Keratinocyte (primary cell): ENCODE data around the gene MICAL3. TPM values are rescaled to one million over a fixed set of nuclear protein-coding genes. Genes with fewer than 3 reads are reported as not detected.

ENCODE experiments used
- DNase-seq: peaks from one replicate; pipeline ENCODE4 v3.0.0-alpha.2; 2011; ENCODE audit warnings: low read depth, missing footprints, low spot score
- FAIRE-seq: peaks from 2 replicates; lab custom pipeline; 2011; peaks lifted over from hg19 to GRCh38; lab: Jason Lieb, UNC
- H2AFZ ChIP-seq: 2 replicates; pipeline ENCODE4 v1.6.0; 2012; ENCODE audit warnings: low read length, control low read depth, inconsistent platforms; ENCODE audit not compliant: control insufficient read depth
- H3K27ac ChIP-seq: 2 replicates; pipeline ENCODE4 v1.5.1; 2011; ENCODE audit warnings: low read length; ENCODE audit not compliant: control insufficient read depth, insufficient read depth
- H3K27me3 ChIP-seq: 3 replicates; pipeline ENCODE4 v1.6.0; 2011; ENCODE audit warnings: low read length; ENCODE audit not compliant: control insufficient read depth, insufficient read depth; ENCODE audit errors: extremely low read depth
- H3K36me3 ChIP-seq, 2 experiments: 2 replicates in 1 of 2; 3 replicates in 1 of 2; pipeline ENCODE4 v1.5.1; 2011; ENCODE audit warnings: low read length in 2 of 2, mild to moderate bottlenecking in 1 of 2; ENCODE audit not compliant: control insufficient read depth in 2 of 2, insufficient read depth in 2 of 2; ENCODE audit errors: extremely low read depth in 1 of 2
- H3K4me1 ChIP-seq: 3 replicates; pipeline ENCODE4 v1.5.1; 2011; ENCODE audit warnings: low read length; ENCODE audit not compliant: control insufficient read depth, insufficient read depth; ENCODE audit errors: extremely low read depth
- H3K4me2 ChIP-seq: 3 replicates; pipeline ENCODE4 v1.6.0; 2011; ENCODE audit warnings: low read depth, low read length; ENCODE audit not compliant: control insufficient read depth, insufficient read depth; ENCODE audit errors: extremely low read depth
- H3K4me3 ChIP-seq, 3 experiments: fragments of 200-600 bp in 1 of 3; sonication (generic) in 1 of 3; 2 replicates in 2 of 3; 3 replicates in 1 of 3; pipeline ENCODE4 v1.5.1; 2011 to 2016; ENCODE audit warnings: low read length in 3 of 3, mild to moderate bottlenecking in 3 of 3, control low read depth in 2 of 3, inconsistent platforms in 1 of 3, low read depth in 1 of 3, mixed read lengths in 1 of 3, mixed run types in 1 of 3, moderate library complexity in 1 of 3; ENCODE audit not compliant: control insufficient read depth in 2 of 3, insufficient read depth in 2 of 3; ENCODE audit errors: extremely low read depth in 1 of 3
- H3K79me2 ChIP-seq: 2 replicates; pipeline ENCODE4 v1.6.0; 2012; ENCODE audit warnings: low read length; ENCODE audit not compliant: control insufficient read depth, insufficient read depth
- H3K9ac ChIP-seq: 3 replicates; pipeline ENCODE4 v1.6.0; 2011; ENCODE audit warnings: low read length; ENCODE audit not compliant: control insufficient read depth, insufficient read depth; ENCODE audit errors: extremely low read depth
- H3K9me1 ChIP-seq: 3 replicates; pipeline ENCODE4 v1.6.0; 2011; ENCODE audit warnings: low read length; ENCODE audit not compliant: control insufficient read depth, insufficient read depth; ENCODE audit errors: extremely low read depth
- H3K9me3 ChIP-seq: 2 replicates; pipeline ENCODE4 v1.5.1; 2012; ENCODE audit warnings: low read depth, low read length; ENCODE audit not compliant: control insufficient read depth
- H4K20me1 ChIP-seq: 3 replicates; pipeline ENCODE4 v1.6.0; 2011; ENCODE audit warnings: low read length; ENCODE audit not compliant: control insufficient read depth, insufficient read depth; ENCODE audit errors: extremely low read depth
- EZH2 ChIP-seq: IDR thresholded peaks from one replicate; pipeline ENCODE4 v1.6.1; 2012; ENCODE audit warnings: inconsistent platforms, mild to moderate bottlenecking, low read length, moderate library complexity
- dilution Hi-C: fragments of 300-500 bp; cut with MboI; formaldehyde crosslinking; loops from one replicate; pipeline ENCODE4 v1.7.0; 2020; ENCODE audit warnings: low sequenced_read_pairs; ENCODE audit not compliant: extremely low pct_ligation_motif_present
- polyA plus RNA-seq, 5 experiments: library from polyadenylated mRNA; depleted of rRNA in 3 of 5; stranded (reverse) in 3 of 5; stranded (forward) in 1 of 5; unstranded in 1 of 5; fragments of >200 nt; gene quantifications; 1 replicate in 1 of 5; 2 replicates in 3 of 5; 3 replicates in 1 of 5; pipeline versions ENCODE4 v1.2.1 to v1.2.3, GENCODE V29; 2011 to 2012; ENCODE audit warnings: missing spikeins in 2 of 5, low read depth in 1 of 5, low replicate concordance in 1 of 5
- TF ChIP-seq, protein P1 (sequence below), 3 experiments: IDR thresholded peaks in 1 of 3; conservative IDR thresholded peaks in 1 of 3; optimal IDR thresholded peaks in 1 of 3; 2 replicates in 2 of 3; 3 replicates in 1 of 3; pipeline versions ENCODE3 to v1.5.1; 2011; ENCODE audit warnings: low read length in 3 of 3, mild to moderate bottlenecking in 3 of 3, moderate library complexity in 2 of 3, control low read depth in 1 of 3, inconsistent platforms in 1 of 3; ENCODE audit not compliant: insufficient read depth in 2 of 3; ENCODE audit errors: extremely low read depth in 1 of 3

MICAL3 gene
- polyA plus RNA-seq, 1 donor (not counting 4 experiments of a cell fraction or from before 2014, with no cell fraction given) = 27.9 TPM

GRCh38 chr22:18069041-18069440 is 44.7 kb upstream of the MICAL3 start:
- no peak overlapping the region for H3K4me2 ChIP-seq
- no peak overlapping the region for H3K9ac ChIP-seq
- no peaks in the 10 kb centered on the region for H3K27me3 ChIP-seq
- no peak for DNase-seq
- H3K4me1 ChIP-seq = peaks cover 24% of the 10 kb centered on the region
- no peaks in the 10 kb centered on the region for H4K20me1 ChIP-seq
- no peaks in the 10 kb centered on the region for H3K36me3 ChIP-seq
- H3K79me2 ChIP-seq = no peaks in the 10 kb centered on the region
- H3K9me1 ChIP-seq = no peaks in the 10 kb centered on the region
- dilution Hi-C loops = no loop called here
- FAIRE-seq = no peak
- no peaks in the 10 kb centered on the region for H3K9me3 ChIP-seq
- TF ChIP-seq, protein P1, sequence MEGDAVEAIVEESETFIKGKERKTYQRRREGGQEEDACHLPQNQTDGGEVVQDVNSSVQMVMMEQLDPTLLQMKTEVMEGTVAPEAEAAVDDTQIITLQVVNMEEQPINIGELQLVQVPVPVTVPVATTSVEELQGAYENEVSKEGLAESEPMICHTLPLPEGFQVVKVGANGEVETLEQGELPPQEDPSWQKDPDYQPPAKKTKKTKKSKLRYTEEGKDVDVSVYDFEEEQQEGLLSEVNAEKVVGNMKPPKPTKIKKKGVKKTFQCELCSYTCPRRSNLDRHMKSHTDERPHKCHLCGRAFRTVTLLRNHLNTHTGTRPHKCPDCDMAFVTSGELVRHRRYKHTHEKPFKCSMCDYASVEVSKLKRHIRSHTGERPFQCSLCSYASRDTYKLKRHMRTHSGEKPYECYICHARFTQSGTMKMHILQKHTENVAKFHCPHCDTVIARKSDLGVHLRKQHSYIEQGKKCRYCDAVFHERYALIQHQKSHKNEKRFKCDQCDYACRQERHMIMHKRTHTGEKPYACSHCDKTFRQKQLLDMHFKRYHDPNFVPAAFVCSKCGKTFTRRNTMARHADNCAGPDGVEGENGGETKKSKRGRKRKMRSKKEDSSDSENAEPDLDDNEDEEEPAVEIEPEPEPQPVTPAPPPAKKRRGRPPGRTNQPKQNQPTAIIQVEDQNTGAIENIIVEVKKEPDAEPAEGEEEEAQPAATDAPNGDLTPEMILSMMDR (optimal IDR thresholded peaks at IDR 0.05 in 1 of 3, IDR thresholded peaks at IDR 0.05 in 1 of 3, conservative IDR thresholded peaks at IDR 0.05 in 1 of 3; ENCODE audit: extremely low read depth in 1 of 3, insufficient read depth in 2 of 3, low read length in 3 of 3) = no peak
- no peak for TF ChIP-seq EZH2
- H3K4me3 ChIP-seq = no peak overlapping the region
- no peak overlapping the region for H2AFZ ChIP-seq
- no peak overlapping the region for H3K27ac ChIP-seq

- no peaks in the 10 kb centered on the region for H3K27me3 ChIP-seq
- H4K20me1 ChIP-seq = no peaks in the 10 kb centered on the region
- no peaks in the 10 kb centered on the region for H3K9me3 ChIP-seq
- H3K9me1 ChIP-seq = no peaks in the 10 kb centered on the region
- no peak overlapping the region for H3K4me2 ChIP-seq
- no peak overlapping the region for H3K27ac ChIP-seq
- no peaks in the 10 kb centered on the region for H3K79me2 ChIP-seq
- FAIRE-seq (no peak), DNase-seq (no peak)
- no peaks in the 10 kb centered on the region for H3K36me3 ChIP-seq
- dilution Hi-C loops = no loop called here
- H3K4me3 ChIP-seq = no peak overlapping the region
- H3K4me1 ChIP-seq = peaks cover 27% of the 10 kb centered on the region
- H2AFZ ChIP-seq = no peak overlapping the region
- H3K9ac ChIP-seq = no peak overlapping the region
- TF ChIP-seq EZH2 = no peak
- TF ChIP-seq, protein P1 (optimal IDR thresholded peaks at IDR 0.05 in 1 of 3, IDR thresholded peaks at IDR 0.05 in 1 of 3, conservative IDR thresholded peaks at IDR 0.05 in 1 of 3; ENCODE audit: extremely low read depth in 1 of 3, insufficient read depth in 2 of 3, low read length in 3 of 3) = no peak
Measured at GRCh38 chr22:18068381-18068988, 44.1 kb upstream of the MICAL3 start.
